Bronchial epithelial cell (primary cell): Measurements from ENCODE around the gene PRXL2A. TPM values are rescaled to one million over a fixed set of nuclear protein-coding genes. Genes with fewer than 3 reads are reported as not detected.

ENCODE experiments used
- DNase-seq: peaks from one replicate; pipeline ENCODE4 v3.0.0-alpha.2; 2010; ENCODE audit warnings: low read depth
- FAIRE-seq: peaks from 2 replicates; lab custom pipeline; 2011; peaks lifted over from hg19 to GRCh38; lab: Jason Lieb, UNC
- H3K27me3 ChIP-seq: 2 replicates; pipeline ENCODE4 v1.5.1; 2011; ENCODE audit warnings: low read length; ENCODE audit not compliant: control insufficient read depth, insufficient read depth
- H3K36me3 ChIP-seq: 2 replicates; pipeline ENCODE4 v1.5.1; 2011; ENCODE audit warnings: low read length; ENCODE audit not compliant: control insufficient read depth, insufficient read depth
- H3K4me3 ChIP-seq: 2 replicates; pipeline ENCODE4 v1.5.1; 2011; ENCODE audit warnings: mild to moderate bottlenecking, low read depth, low read length, control low read depth
- CTCF ChIP-seq: IDR thresholded peaks from 2 replicates; pipeline ENCODE4 v1.5.1; 2011; ENCODE audit warnings: mild to moderate bottlenecking, moderate library complexity, low read length, control low read depth, inconsistent platforms; ENCODE audit not compliant: insufficient read depth, severe bottlenecking
- total RNA-seq: library from RNA; depleted of rRNA; stranded (reverse); fragments of >200 nt; gene quantifications from 2 replicates; pipeline ENCODE4 v1.2.1, GENCODE V29; 2014

The PRXL2A gene
- total RNA-seq, 1 donor from 2014 or later = 50.3 TPM

GRCh38 chr10:80471715-80472233 lies 63.4 kb downstream of the PRXL2A start:
- FAIRE-seq = peak; percentile 90
- no peak for TF ChIP-seq CTCF
- Histone ChIP-seq H3K36me3 (peaks cover 9% of the 10 kb centered on the region), H3K4me3 (no peak overlapping the region), H3K27me3 (no peaks in the 10 kb centered on the region)
- peak; percentile 97 for DNase-seq

- no peaks in the 10 kb centered on the region for H3K27me3 ChIP-seq
- FAIRE-seq (peak; percentile 70), DNase-seq (peak; percentile 97)
- no peak for TF ChIP-seq CTCF
- H3K36me3 ChIP-seq = peaks cover 9% of the 10 kb centered on the region
- no peak overlapping the region for H3K4me3 ChIP-seq
These were observed 64.1 kb downstream of the PRXL2A start for GRCh38 chr10:80472234-80473095.

- TF ChIP-seq CTCF = no peak
- DNase-seq (no peak), FAIRE-seq (no peak)
- no peak overlapping the region for H3K4me3 ChIP-seq
- H3K27me3 ChIP-seq = no peaks in the 10 kb centered on the region
- H3K36me3 ChIP-seq = peaks cover 9% of the 10 kb centered on the region
These were observed 64.8 kb downstream of the PRXL2A start for GRCh38 chr10:80473096-80473657.

- H3K36me3 ChIP-seq = peaks cover 8% of the 10 kb centered on the region
- no peak overlapping the region for H3K4me3 ChIP-seq
- peak; percentile 87 for DNase-seq
- FAIRE-seq = no peak
- TF ChIP-seq CTCF = no peak
- no peaks in the 10 kb centered on the region for H3K27me3 ChIP-seq
These were observed 65.6 kb downstream of the PRXL2A start for GRCh38 chr10:80473692-80474596.

- FAIRE-seq (no peak), DNase-seq (no peak)
- H3K27me3 ChIP-seq = no peaks in the 10 kb centered on the region
- H3K36me3 ChIP-seq = peaks cover 6% of the 10 kb centered on the region
- no peak for TF ChIP-seq CTCF
- no peak overlapping the region for H3K4me3 ChIP-seq
These were observed 66.2 kb downstream of the PRXL2A start for GRCh38 chr10:80474597-80474910.
